K562 (cell line): ENCODE data around the gene PLAC9. TPM values are rescaled to one million over a fixed set of nuclear protein-coding genes. Genes with fewer than 3 reads are reported as not detected.

Experiments
- ATAC-seq: fragments of 200-7000 bp; cut with Tn5 transposase; 3 replicates; pipeline ENCODE4 v1.9.1; 2020; ENCODE audit warnings: moderate library complexity
- BruUV-seq: library from RNA; stranded (reverse); fragments of 400-500 nt; replicated peaks from 2 replicates; lab custom pipeline; 2021; lab: Mats Ljungman, UMichigan
- CTCF ChIA-PET: fragments of 300-600 bp; formaldehyde crosslinking; extraction: SDS; loops from one replicate; lab custom pipeline; 2021; ENCODE audit warnings: low intra/inter-chr PET ratio; lab: Yijun Ruan, JAX
- POLR2A ChIA-PET: fragments of 300-600, 350-650 bp; sonication (Branson Sonifier 250); formaldehyde crosslinking; extraction: SDS; loops from one replicate; lab custom pipeline; 2021; ENCODE audit warnings: antibody characterized with exemption, inconsistent platforms; lab: Yijun Ruan, JAX
- DNase-seq, 4 experiments: peaks; one replicate each; pipeline versions ENCODE4 v3.0.0 to v3.0.0-alpha.2; 2011 to 2018; ENCODE audit warnings: low spot score in 3 of 4, mixed read lengths in 3 of 4; ENCODE audit errors: extremely low read depth in 1 of 4
- FAIRE-seq: peaks from 2 replicates; lab custom pipeline; 2011; peaks lifted over from hg19 to GRCh38; lab: Jason Lieb, UNC
- H2AFZ ChIP-seq: 2 replicates; pipeline ENCODE4 v1.6.0; 2011; ENCODE audit warnings: low read depth, low read length, control low read depth, inconsistent platforms
- H3K27ac ChIP-seq: fragments of 200-600 bp; 3 replicates; pipeline ENCODE4 v1.8.0; 2011; ENCODE audit warnings: low read depth, mild to moderate bottlenecking, control low read depth, inconsistent platforms, low read length, moderate library complexity, mixed read lengths; ENCODE audit errors: extremely low read depth
- H3K27me3 ChIP-seq, 2 experiments: fragments of 300-600 bp in 1 of 2; 2 replicates in 1 of 2; 3 replicates in 1 of 2; pipeline versions ENCODE4 v1.6.0 to v1.8.0; 2011; ENCODE audit warnings: inconsistent platforms in 2 of 2, low read length in 2 of 2, mild to moderate bottlenecking in 1 of 2, mixed read lengths in 1 of 2, moderate library complexity in 1 of 2; ENCODE audit not compliant: control insufficient read depth in 2 of 2, insufficient read depth in 2 of 2
- H3K36me3 ChIP-seq: fragments of 300-600 bp; 3 replicates; pipeline ENCODE4 v1.8.0; 2011; ENCODE audit warnings: mild to moderate bottlenecking, low read length, inconsistent platforms; ENCODE audit not compliant: control insufficient read depth, insufficient read depth
- H3K4me1 ChIP-seq, 2 experiments: fragments of 200-600 bp in 1 of 2; replicated peaks in 1 of 2; 2 replicates in 1 of 2; 3 replicates in 1 of 2; pipeline versions ENCODE4 v1.5.1 to v1.8.0; 2011; ENCODE audit warnings: inconsistent platforms in 2 of 2, low read length in 2 of 2, mild to moderate bottlenecking in 1 of 2, mixed read lengths in 1 of 2, moderate library complexity in 1 of 2; ENCODE audit not compliant: control insufficient read depth in 2 of 2, insufficient read depth in 2 of 2
- H3K4me2 ChIP-seq: 2 replicates; pipeline ENCODE4 v1.6.1; 2011; ENCODE audit warnings: low read length, control low read depth, inconsistent platforms, mixed read lengths; ENCODE audit not compliant: insufficient read depth
- H3K4me3 ChIP-seq: fragments of 200-600 bp; sonication (generic), shearing (Covaris generic); 2 replicates; pipeline ENCODE4 v1.5.1; 2016; ENCODE audit warnings: control low read depth, inconsistent platforms
- H3K79me2 ChIP-seq: fragments of 200-600 bp; 3 replicates; pipeline ENCODE4 v1.8.0; 2011; ENCODE audit warnings: low read length, inconsistent platforms; ENCODE audit not compliant: control insufficient read depth, insufficient read depth
- H3K9ac ChIP-seq, 2 experiments: 2 replicates each; pipeline versions ENCODE4 v1.6.0 to v1.6.1; 2011; ENCODE audit warnings: low read depth in 2 of 2, low read length in 2 of 2, control low read depth in 1 of 2, inconsistent platforms in 1 of 2, mild to moderate bottlenecking in 1 of 2, mixed read lengths in 1 of 2; ENCODE audit not compliant: insufficient read depth in 1 of 2
- H3K9me1 ChIP-seq: one replicate; pipeline ENCODE4 v1.6.0; 2011; ENCODE audit warnings: inconsistent platforms, mild to moderate bottlenecking, low read length, moderate library complexity; ENCODE audit not compliant: control insufficient read depth, insufficient read depth
- H3K9me3 ChIP-seq: replicated peaks from 2 replicates; pipeline ENCODE4 v1.5.1; 2011; ENCODE audit warnings: low read depth, low read length, inconsistent platforms; ENCODE audit not compliant: control insufficient read depth, insufficient read depth
- H4K20me1 ChIP-seq: replicated peaks from 2 replicates; pipeline ENCODE4 v1.6.1; 2011; ENCODE audit warnings: low read length, inconsistent platforms, mixed read lengths; ENCODE audit not compliant: control insufficient read depth, insufficient read depth
- CREM ChIP-seq: IDR thresholded peaks from 2 replicates; pipeline ENCODE4 v1.6.1; 2014; ENCODE audit warnings: antibody characterized with exemption, low read depth
- ESRRB ChIP-seq: fragments of 250-450 bp; sonication (Bioruptor Pico); IDR thresholded peaks from 2 replicates; pipeline ENCODE4 v1.5.0; 2020; ENCODE audit warnings: mild to moderate bottlenecking, moderate library complexity, borderline replicate concordance
- FOXM1 ChIP-seq, 2 experiments: fragments of 450-650 bp in 1 of 2; sonication (generic) in 1 of 2; formaldehyde crosslinking in 1 of 2; IDR thresholded peaks; 2 replicates each; pipeline versions ENCODE4 v1.6.1 to v1.9.0; 2017 to 2022; ENCODE audit warnings: low read depth in 2 of 2, mild to moderate bottlenecking in 2 of 2, missing genetic modification reagents in 1 of 2, moderate library complexity in 1 of 2
- POLR2H ChIP-seq: IDR thresholded peaks from 2 replicates; pipeline ENCODE4 v1.6.1; 2016; ENCODE audit warnings: missing genetic modification characterization, low read depth, mild to moderate bottlenecking, control low read depth, missing compliant biosample characterization, moderate library complexity
- PRPF4 ChIP-seq: fragments of 200-400 bp; formaldehyde crosslinking; IDR thresholded peaks from one replicate; pipeline ENCODE4 v1.6.1; 2017; ENCODE audit warnings: low read length, low read depth, mild to moderate bottlenecking; ENCODE audit not compliant: insufficient read depth, poor library complexity, severe bottlenecking
- ZNF3 ChIP-seq: fragments of 250-450 bp; sonication (Bioruptor Pico); IDR thresholded peaks from 2 replicates; pipeline ENCODE4 v1.5.0; 2021; ENCODE audit warnings: mild to moderate bottlenecking, moderate library complexity
- ZNF584 ChIP-seq: fragments of 200-800 bp; sonication (Bioruptor generic); IDR thresholded peaks from 2 replicates; pipeline ENCODE4 v1.6.1; 2016; ENCODE audit warnings: low read depth, mild to moderate bottlenecking, missing genetic modification characterization, missing compliant biosample characterization
- ZNF668 ChIP-seq: fragments of 250-450 bp; sonication (Bioruptor Pico); IDR thresholded peaks from 2 replicates; pipeline ENCODE4 v1.8.0; 2022; ENCODE audit warnings: mild to moderate bottlenecking, inconsistent platforms
- WGBS: fragments of 100-300 bp; shearing (Covaris generic); methylation state at CpG from one replicate; pipeline ENCODE4 v1.1.6; 2016; ENCODE audit warnings: low coverage, mixed read lengths; ENCODE audit not compliant: insufficient coverage; ENCODE audit errors: missing lambda C conversion rate; 5-methylcytosine and 5-hydroxymethylcytosine counted together
- in situ Hi-C: fragments of 300-500 bp; cut with MboI; formaldehyde crosslinking; loops from 4 replicates; pipeline ENCODE4 v1.15.0; 2018; ENCODE audit warnings: inconsistent platforms, mixed read lengths
- intact Hi-C: fragments of 100-400 bp; cut with micrococcal nuclease; formaldehyde crosslinking; loops from 2 replicates; pipeline ENCODE4 v1.14.2; 2022
- polyA plus RNA-seq, 8 experiments: library from polyadenylated mRNA; depleted of rRNA in 4 of 8; stranded (reverse) in 5 of 8; unstranded in 3 of 8; fragments of >200 nt; fragmentation: Nextera tagmentation in 2 of 8; fragmentation: Illumina TruSeq in 1 of 8; extraction: Ambion mirVana in 2 of 8; extraction: Trizol in 1 of 8; gene quantifications; 2 replicates each; pipeline versions ENCODE4 v1.2.1 to v1.2.3, GENCODE V29; 2011 to 2014; ENCODE audit warnings: inconsistent platforms in 1 of 8, missing spikeins in 1 of 8
- total RNA-seq, 7 experiments: library from RNA; depleted of rRNA in 6 of 7; stranded (reverse); fragments of >200 nt in 6 of 7; fragmentation: Illumina TruSeq in 2 of 7; extraction: Trizol in 2 of 7; gene quantifications; 2 replicates each; pipeline versions ENCODE4 v1.2.1 to v1.2.3, GENCODE V29; 2011 to 2021; ENCODE audit warnings: low replicate concordance in 1 of 7

PLAC9 gene
- total and polyA plus RNA-seq, 9 of the 15 experiments (the other 6 are each of a cell fraction or from before 2014, with no cell fraction given): not detected

GRCh38 chr10:80186364-80187012 is 54.0 kb downstream of the PLAC9 start:
- ChIA-PET POLR2A (interaction anchor here (0.6 to 2.8 kb wide), 3 partner anchors 9 to 1156 kb away, joined by 3 to 26 read pairs (median 4); no protein-coding TSS in a partner anchor), CTCF (no interaction called here)
- DNase-seq (peak in 1 of 4 experiments; percentile 38), FAIRE-seq (no peak), ATAC-seq (peak; percentile 54)
- Histone ChIP-seq H3K4me2 (no peak overlapping the region), H3K4me3 (no peak overlapping the region), H3K9ac (peak overlapping the region in 1 of 2 experiments; percentile 77; a peak in 2 of 4 replicates), H3K79me2 (peaks cover 91% of the 10 kb centered on the region), H3K27me3 (no peaks in the 10 kb centered on the region), H3K27ac (no peak overlapping the region; the same call in 2 of the 3 replicates), H3K9me1 (no peaks in the 10 kb centered on the region), H2AFZ (no peak overlapping the region), H4K20me1 (peaks cover 15% of the 10 kb centered on the region), H3K4me1 (peaks cover 28 to 37% of the 10 kb centered on the region in 2 experiments), H3K9me3 (no peaks in the 10 kb centered on the region), H3K36me3 (peaks cover 20% of the 10 kb centered on the region; the same call in 2 of the 3 replicates)
- in situ Hi-C loops (no loop called here), intact Hi-C loops (no loop called here)
- WGBS: 73% methylated on average over 11 of the region's 13 CpGs
- BruUV-seq: no TSS peak
- TF ChIP-seq CREM: 0 out of 2 replicates have a peak, but pooled peaks have one; percentile 22
- TF ChIP-seq ZNF3 (CRISPR knock-in tag): no peak
- TF ChIP-seq FOXM1 (IDR thresholded peaks at IDR 0.05; ENCODE audit: low read depth): no peak
- no peak for TF ChIP-seq FOXM1 (CRISPR knock-in tag; IDR thresholded peaks at IDR 0.05; ENCODE audit: low read depth)
- TF ChIP-seq POLR2H (tag): no peak
- no peak for TF ChIP-seq PRPF4
- TF ChIP-seq ZNF668 (CRISPR knock-in tag): no peak
- TF ChIP-seq ZNF584 (CRISPR knock-in tag): 0 out of 2 replicates have a peak, but pooled peaks have one; percentile 11
- no peak for TF ChIP-seq ESRRB (CRISPR knock-in tag)
